Dermis microvascular lymphatic vessel endothelial cell (primary cell): ENCODE data around the gene TRIOBP. TPM values are rescaled to one million over a fixed set of nuclear protein-coding genes. Genes with fewer than 3 reads are reported as not detected.
A peak's percentile ranks its signal among the peaks of the same experiment; 100 is the strongest.
"Not testable (repeated sequence)": the region's sequence is repeated elsewhere in the genome, so short reads cannot be mapped to it uniquely, and the experiment has no call there.

Source experiments
- DNase-seq, 2 donors: peaks; one replicate each; pipeline versions ENCODE4 v3.0.0 to v3.0.0-alpha.2; 2010; ENCODE audit warnings: low read depth in 2 of 2
- total RNA-seq: library from RNA; depleted of rRNA; stranded (reverse); fragments of >200 nt; gene quantifications from 2 replicates; pipeline ENCODE4 v1.2.1, GENCODE V29; 2014

The TRIOBP gene
- total RNA-seq, 1 donor from 2014 or later: 95.9 TPM

GRCh38 chr22:37771702-37772427, 75.0 kb downstream of the TRIOBP start:
- no peak for DNase-seq

GRCh38 chr22:37774728-37775127, 77.9 kb downstream of the TRIOBP start:
- DNase-seq: no peak

GRCh38 chr22:37775785-37776638, 79.2 kb downstream of the TRIOBP start:
- no peak for DNase-seq

- DNase-seq: no peak
These were observed 79.8 kb downstream of the TRIOBP start for GRCh38 chr22:37776639-37777005.

- DNase-seq: no peak
These were observed 80.4 kb downstream of the TRIOBP start for GRCh38 chr22:37777122-37777687.

GRCh38 chr22:37778370-37779009, 81.6 kb downstream of the TRIOBP start:
- no peak for DNase-seq

- peak; percentile 42 to 50 for DNase-seq
These were observed 84.7 kb downstream of the TRIOBP start for GRCh38 chr22:37781434-37782059.

GRCh38 chr22:37782340-37783168, 85.7 kb downstream of the TRIOBP start:
- DNase-seq: peak in 1 of 2 donors; percentile 73

- no peak for DNase-seq
These were observed 88.1 kb downstream of the TRIOBP start for GRCh38 chr22:37784829-37785495.

GRCh38 chr22:37790234-37790633, 93.4 kb downstream of the TRIOBP start:
- DNase-seq: no peak

GRCh38 chr22:37792494-37792893, 95.6 kb downstream of the TRIOBP start:
- no peak for DNase-seq

GRCh38 chr22:37794376-37794775, 97.5 kb downstream of the TRIOBP start:
- no peak for DNase-seq

- no peak for DNase-seq
These were observed 99.2 kb downstream of the TRIOBP start for GRCh38 chr22:37796079-37796478.

- not testable (repeated sequence) for DNase-seq
These were observed 100.4 kb downstream of the TRIOBP start for GRCh38 chr22:37797259-37797658.

- DNase-seq: no peak
These were observed 101.1 kb downstream of the TRIOBP start for GRCh38 chr22:37797874-37798500.

GRCh38 chr22:37799979-37800378, 103.1 kb downstream of the TRIOBP start:
- not testable (repeated sequence) for DNase-seq

- no peak for DNase-seq
These were observed 105.1 kb downstream of the TRIOBP start for GRCh38 chr22:37801946-37802309.

GRCh38 chr22:37802310-37803194, 105.7 kb downstream of the TRIOBP start:
- DNase-seq: peak in 1 of 2 donors; percentile 53
